ENCODE results near the gene ZDHHC14. TPM values are rescaled to one million over a fixed set of nuclear protein-coding genes. Genes with fewer than 3 reads are reported as not detected.

ZDHHC14 gene
- total RNA-seq, 3 donors from 2014 or later: 9.1 to 10.5 (median 10.0) TPM

- Histone ChIP-seq H3K4me1 (ENCODE audit: low read depth) (no peaks in the 10 kb centered on the region), H3K36me3 (ENCODE audit: low read depth) (no peaks in the 10 kb centered on the region), H3K4me3 (no peak overlapping the region), H3K9me3 (no peaks in the 10 kb centered on the region)
- TF ChIP-seq CTCF (IDR thresholded peaks at IDR 0.05): no peak
- DNase-seq: no peak
- intact Hi-C loops (cut with DNase I, micrococcal nuclease): no loop called here
- no peak for ATAC-seq
Observed at GRCh38 chr6:157637516-157637915, 256.5 kb downstream of the ZDHHC14 start.

- Histone ChIP-seq H3K9me3 (no peaks in the 10 kb centered on the region), H3K4me1 (ENCODE audit: low read depth) (no peaks in the 10 kb centered on the region), H3K4me3 (no peak overlapping the region), H3K36me3 (ENCODE audit: low read depth) (no peaks in the 10 kb centered on the region)
- TF ChIP-seq CTCF (IDR thresholded peaks at IDR 0.05): no peak
- intact Hi-C loops (cut with DNase I, micrococcal nuclease): no loop called here
- no peak for DNase-seq
- ATAC-seq: no peak
Observed at GRCh38 chr6:157637941-157638662, 257.1 kb downstream of the ZDHHC14 start.

GRCh38 chr6:157638779-157639178 lies 257.8 kb downstream of the ZDHHC14 start:
- H3K4me1 ChIP-seq (ENCODE audit: low read depth): no peaks in the 10 kb centered on the region
- DNase-seq: no peak
- no peak for ATAC-seq
- intact Hi-C loops (cut with DNase I, micrococcal nuclease): no loop called here
- no peak for TF ChIP-seq CTCF (IDR thresholded peaks at IDR 0.05)
- H3K36me3 ChIP-seq (ENCODE audit: low read depth): no peaks in the 10 kb centered on the region
- no peak overlapping the region for H3K4me3 ChIP-seq
- H3K9me3 ChIP-seq: no peaks in the 10 kb centered on the region

GRCh38 chr6:157640746-157641451 lies 259.9 kb downstream of the ZDHHC14 start:
- ATAC-seq: no peak
- Histone ChIP-seq H3K9me3 (no peaks in the 10 kb centered on the region), H3K36me3 (ENCODE audit: low read depth) (no peaks in the 10 kb centered on the region), H3K4me3 (no peak overlapping the region), H3K4me1 (ENCODE audit: low read depth) (no peaks in the 10 kb centered on the region)
- no peak for TF ChIP-seq CTCF (IDR thresholded peaks at IDR 0.05)
- intact Hi-C loops (cut with DNase I, micrococcal nuclease): no loop called here
- DNase-seq: no peak

GRCh38 chr6:157641837-157642236 lies 260.8 kb downstream of the ZDHHC14 start:
- DNase-seq (no peak), ATAC-seq (no peak)
- H3K9me3 ChIP-seq: no peaks in the 10 kb centered on the region
- no peaks in the 10 kb centered on the region for H3K4me1 ChIP-seq (ENCODE audit: low read depth)
- no peak for TF ChIP-seq CTCF (IDR thresholded peaks at IDR 0.05)
- no peaks in the 10 kb centered on the region for H3K36me3 ChIP-seq (ENCODE audit: low read depth)
- no peak overlapping the region for H3K4me3 ChIP-seq
- intact Hi-C loops (cut with DNase I, micrococcal nuclease): no loop called here
